DOHH2 (cell line): Measurements from ENCODE around the gene SPATA31D4.

Experiments
- H3F3A ChIP-seq: fragments of 200-600 bp; sonication (generic), shearing (Covaris generic); 2 replicates; pipeline ENCODE4 v1.6.0; 2016; ENCODE audit warnings: antibody characterized with exemption, mild to moderate bottlenecking; ENCODE audit not compliant: control insufficient read depth, insufficient read depth
- H3K27ac ChIP-seq: fragments of 200-600 bp; sonication (generic); 2 replicates; pipeline ENCODE4 v1.5.1; 2014; ENCODE audit warnings: low read depth, mild to moderate bottlenecking, low read length, moderate library complexity
- H3K27me3 ChIP-seq: fragments of 200-600 bp; sonication (generic); 2 replicates; pipeline ENCODE4 v1.6.1; 2014; ENCODE audit warnings: mild to moderate bottlenecking, low read length, mixed read lengths; ENCODE audit not compliant: control insufficient read depth
- H3K36me3 ChIP-seq: fragments of 200-600 bp; sonication (generic); 2 replicates; pipeline ENCODE4 v1.6.1; 2014; ENCODE audit warnings: mild to moderate bottlenecking, low read length, moderate library complexity, mixed read lengths; ENCODE audit not compliant: control insufficient read depth
- H3K4me1 ChIP-seq: fragments of 200-600 bp; sonication (generic); 2 replicates; pipeline ENCODE4 v1.6.1; 2014; ENCODE audit warnings: mild to moderate bottlenecking, low read length, mixed read lengths; ENCODE audit not compliant: control insufficient read depth
- H3K4me2 ChIP-seq: fragments of 200-600 bp; sonication (generic); 2 replicates; pipeline ENCODE4 v1.6.0; 2014; ENCODE audit warnings: mild to moderate bottlenecking, low read length, moderate library complexity
- H3K4me3 ChIP-seq: fragments of 200-600 bp; sonication (generic); 2 replicates; pipeline ENCODE4 v1.5.1; 2014; ENCODE audit warnings: mild to moderate bottlenecking, low read length, mixed read lengths
- H3K79me2 ChIP-seq: fragments of 200-600 bp; sonication (generic); 2 replicates; pipeline ENCODE4 v1.6.1; 2014; ENCODE audit warnings: mild to moderate bottlenecking, low read length, mixed read lengths; ENCODE audit not compliant: control insufficient read depth
- H3K9me2 ChIP-seq: fragments of 200-600 bp; sonication (generic); replicated peaks from 2 replicates; pipeline ENCODE4 v1.6.1; 2014; ENCODE audit warnings: mild to moderate bottlenecking, low read length, mixed read lengths; ENCODE audit not compliant: control insufficient read depth
- H3K9me3 ChIP-seq: fragments of 200-600 bp; sonication (generic); 2 replicates; pipeline ENCODE4 v1.6.1; 2014; ENCODE audit warnings: antibody characterized with exemption, low read length, mixed read lengths; ENCODE audit not compliant: control insufficient read depth, insufficient read depth
- H4K20me1 ChIP-seq: fragments of 200-600 bp; sonication (generic); 2 replicates; pipeline ENCODE4 v1.6.0; 2014; ENCODE audit warnings: low read depth, mild to moderate bottlenecking, antibody characterized with exemption, low read length, moderate library complexity; ENCODE audit not compliant: control insufficient read depth, insufficient read depth
- CTCF ChIP-seq: fragments of 200-600 bp; sonication (generic); IDR thresholded peaks from one replicate; pipeline ENCODE4 v1.5.1; 2014; ENCODE audit warnings: antibody characterized with exemption, mild to moderate bottlenecking, low read depth, low read length; ENCODE audit not compliant: poor library complexity, severe bottlenecking
- EZH2phosphoT487 ChIP-seq: fragments of 200-600 bp; sonication (generic); IDR thresholded peaks from 2 replicates; pipeline ENCODE4 v1.6.1; 2017; ENCODE audit warnings: borderline replicate concordance, mild to moderate bottlenecking, antibody characterized with exemption, low read length, moderate library complexity, mixed read lengths

SPATA31D4 gene

GRCh38 chr9:81902626-81903025 lies 25.6 kb upstream of the SPATA31D4 start:
- Histone ChIP-seq H3K27ac (no peak overlapping the region), H3K36me3 (no peaks in the 10 kb centered on the region), H3K4me1 (no peaks in the 10 kb centered on the region), H3F3A (no peaks in the 10 kb centered on the region), H3K27me3 (no peaks in the 10 kb centered on the region), H4K20me1 (no peaks in the 10 kb centered on the region), H3K9me3 (no peaks in the 10 kb centered on the region), H3K4me2 (no peak overlapping the region), H3K79me2 (no peaks in the 10 kb centered on the region), H3K9me2 (no peaks in the 10 kb centered on the region), H3K4me3 (no peak overlapping the region)
- TF ChIP-seq EZH2phosphoT487 (no peak), CTCF (no peak)

- Histone ChIP-seq H3K4me3 (no peak overlapping the region), H3K27ac (no peak overlapping the region), H3K9me3 (no peaks in the 10 kb centered on the region), H3K36me3 (no peaks in the 10 kb centered on the region), H3K4me1 (no peaks in the 10 kb centered on the region), H3F3A (no peaks in the 10 kb centered on the region), H3K4me2 (no peak overlapping the region), H3K79me2 (no peaks in the 10 kb centered on the region), H3K27me3 (no peaks in the 10 kb centered on the region), H4K20me1 (no peaks in the 10 kb centered on the region), H3K9me2 (no peaks in the 10 kb centered on the region)
- TF ChIP-seq CTCF (no peak), EZH2phosphoT487 (no peak)
Observed at GRCh38 chr9:81906671-81907070, 21.6 kb upstream of the SPATA31D4 start.

- H3K4me3 ChIP-seq, result no peak overlapping the region
- H3K9me3 ChIP-seq, result no peaks in the 10 kb centered on the region
- no peak overlapping the region for H3K4me2 ChIP-seq
- no peaks in the 10 kb centered on the region for H3K9me2 ChIP-seq
- H3K27me3 ChIP-seq, result no peaks in the 10 kb centered on the region
- no peak overlapping the region for H3K27ac ChIP-seq
- no peaks in the 10 kb centered on the region for H3K79me2 ChIP-seq
- H3K36me3 ChIP-seq, result no peaks in the 10 kb centered on the region
- no peaks in the 10 kb centered on the region for H3F3A ChIP-seq
- no peaks in the 10 kb centered on the region for H3K4me1 ChIP-seq
- TF ChIP-seq EZH2phosphoT487 (no peak), CTCF (no peak)
- H4K20me1 ChIP-seq, result no peaks in the 10 kb centered on the region
Observed at GRCh38 chr9:81912135-81912534, 16.1 kb upstream of the SPATA31D4 start.
